ENCODE results near the gene ANKRD39. TPM values are rescaled to one million over a fixed set of nuclear protein-coding genes. Genes with fewer than 3 reads are reported as not detected.

ANKRD39 gene
- total RNA-seq, 6 donors from 2014 or later, result 7.1 to 13.6 (median 11.3) TPM

DNA sequence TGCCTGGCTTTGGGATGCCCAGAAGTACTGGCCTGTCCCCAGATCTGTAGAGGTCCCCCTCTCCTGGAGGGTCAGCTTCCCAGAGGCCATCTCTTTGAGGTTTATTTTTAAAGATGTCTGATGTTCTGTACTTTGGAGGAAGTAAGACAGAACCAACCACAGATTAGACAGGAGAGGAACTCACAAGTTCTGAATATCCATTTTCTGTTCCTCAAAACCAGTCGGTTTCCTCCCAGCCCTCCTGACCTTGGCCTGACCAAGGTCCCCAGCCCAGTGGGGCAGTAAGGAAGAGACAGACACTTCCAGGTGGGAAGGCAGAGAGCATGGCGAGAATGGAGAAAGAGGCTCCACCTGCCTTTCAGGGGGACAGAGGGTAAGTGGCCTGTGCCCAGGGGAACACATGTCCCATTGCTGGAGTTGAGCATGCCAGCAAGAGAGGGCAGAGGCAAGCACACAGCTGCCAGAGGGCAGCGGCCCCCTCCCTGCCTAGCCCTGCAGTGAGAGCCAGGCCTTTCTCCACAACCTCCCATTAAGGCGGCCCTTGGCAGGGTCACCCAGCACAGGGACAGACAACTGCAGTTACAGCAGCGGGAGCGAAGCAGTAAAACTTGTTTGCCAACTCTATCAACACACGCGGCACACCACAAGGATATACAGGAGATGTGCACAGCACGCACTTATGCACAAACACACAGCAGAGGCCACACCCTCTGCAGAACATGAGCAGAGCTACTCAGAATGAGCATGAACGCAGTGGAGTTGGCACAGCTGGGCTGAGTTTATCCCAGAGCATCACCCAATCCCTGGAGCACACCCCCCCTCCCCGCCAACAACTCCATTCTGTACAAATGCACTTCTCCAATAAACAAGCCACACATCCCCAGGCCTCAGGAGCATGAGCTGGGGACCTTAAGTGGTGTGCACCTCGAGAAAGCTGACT, 30.5 kb upstream of the ANKRD39 start:
- Histone ChIP-seq H3K27ac (peak overlapping the region in 2 of 4 donors; percentile 43 to 44), H3K4me1 (peaks cover 36 to 54% (median 43%) of the 10 kb centered on the region in 4 donors), H3K36me3 (no peaks in the 10 kb centered on the region), H3K9me3 (no peaks in the 10 kb centered on the region), H3K4me3 (no peak overlapping the region), H3K27me3 (no peaks in the 10 kb centered on the region)
- ATAC-seq (ENCODE audit: low FRiP score in 2 of 2) (peak; percentile 36 to 48), DNase-seq (peak in 1 of 2 donors; percentile 77)
- TF ChIP-seq POLR2A (IDR thresholded peaks at IDR 0.05), result no peak
- TF ChIP-seq, protein P1, sequence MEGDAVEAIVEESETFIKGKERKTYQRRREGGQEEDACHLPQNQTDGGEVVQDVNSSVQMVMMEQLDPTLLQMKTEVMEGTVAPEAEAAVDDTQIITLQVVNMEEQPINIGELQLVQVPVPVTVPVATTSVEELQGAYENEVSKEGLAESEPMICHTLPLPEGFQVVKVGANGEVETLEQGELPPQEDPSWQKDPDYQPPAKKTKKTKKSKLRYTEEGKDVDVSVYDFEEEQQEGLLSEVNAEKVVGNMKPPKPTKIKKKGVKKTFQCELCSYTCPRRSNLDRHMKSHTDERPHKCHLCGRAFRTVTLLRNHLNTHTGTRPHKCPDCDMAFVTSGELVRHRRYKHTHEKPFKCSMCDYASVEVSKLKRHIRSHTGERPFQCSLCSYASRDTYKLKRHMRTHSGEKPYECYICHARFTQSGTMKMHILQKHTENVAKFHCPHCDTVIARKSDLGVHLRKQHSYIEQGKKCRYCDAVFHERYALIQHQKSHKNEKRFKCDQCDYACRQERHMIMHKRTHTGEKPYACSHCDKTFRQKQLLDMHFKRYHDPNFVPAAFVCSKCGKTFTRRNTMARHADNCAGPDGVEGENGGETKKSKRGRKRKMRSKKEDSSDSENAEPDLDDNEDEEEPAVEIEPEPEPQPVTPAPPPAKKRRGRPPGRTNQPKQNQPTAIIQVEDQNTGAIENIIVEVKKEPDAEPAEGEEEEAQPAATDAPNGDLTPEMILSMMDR (IDR thresholded peaks at IDR 0.05), result no peak
- peak in 1 of 2 donors; percentile 15 for TF ChIP-seq POLR2AphosphoS5 (IDR thresholded peaks at IDR 0.05)
- no peak for TF ChIP-seq EP300 (IDR thresholded peaks at IDR 0.05)
- 50 to 59% methylated on average over 5 to 12 of the region's 12 CpGs for WGBS, 2 donors

DNA sequence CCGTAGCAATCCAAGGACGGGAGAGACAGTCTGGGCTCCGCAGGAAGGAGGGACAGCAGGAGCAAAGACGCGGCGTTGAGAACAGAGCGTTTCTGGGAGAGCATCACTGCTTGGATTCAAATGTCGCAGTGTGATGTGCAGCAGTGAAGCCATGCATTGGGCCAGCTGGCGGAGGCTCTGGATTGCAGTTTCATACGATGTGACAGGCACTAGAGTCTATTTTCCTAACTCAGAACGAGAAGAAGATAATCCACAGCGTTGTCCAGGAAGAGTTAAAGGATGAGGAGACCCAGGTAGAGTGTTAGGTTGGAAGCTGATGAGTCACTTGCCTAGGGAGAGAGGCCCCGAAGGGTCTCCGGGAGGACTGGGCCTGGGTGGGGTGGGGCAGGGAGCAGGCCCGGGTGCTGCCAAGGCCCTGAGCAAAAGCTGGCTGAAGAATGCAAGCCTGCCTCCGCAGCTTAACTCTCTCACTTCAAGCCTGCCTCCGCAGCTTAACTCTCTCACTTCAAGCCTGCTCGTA, 29.7 kb upstream of the ANKRD39 start:
- no peaks in the 10 kb centered on the region for H3K27me3 ChIP-seq
- 50 to 72% methylated on average over 15 to 18 of the region's 18 CpGs for WGBS, 2 donors
- no peaks in the 10 kb centered on the region for H3K9me3 ChIP-seq
- no peak overlapping the region for H3K4me3 ChIP-seq
- ATAC-seq (ENCODE audit: low FRiP score in 2 of 2) (peak in 1 of 2 donors; percentile 41), DNase-seq (no peak)
- TF ChIP-seq, protein P1 (IDR thresholded peaks at IDR 0.05), result no peak
- TF ChIP-seq POLR2A (IDR thresholded peaks at IDR 0.05), result no peak
- no peak for TF ChIP-seq POLR2AphosphoS5 (IDR thresholded peaks at IDR 0.05)
- TF ChIP-seq EP300 (IDR thresholded peaks at IDR 0.05), result no peak
- peak overlapping the region in 2 of 4 donors; percentile 43 to 44 for H3K27ac ChIP-seq
- no peaks in the 10 kb centered on the region for H3K36me3 ChIP-seq
- peaks cover 36 to 54% (median 43%) of the 10 kb centered on the region in 4 donors for H3K4me1 ChIP-seq

DNA sequence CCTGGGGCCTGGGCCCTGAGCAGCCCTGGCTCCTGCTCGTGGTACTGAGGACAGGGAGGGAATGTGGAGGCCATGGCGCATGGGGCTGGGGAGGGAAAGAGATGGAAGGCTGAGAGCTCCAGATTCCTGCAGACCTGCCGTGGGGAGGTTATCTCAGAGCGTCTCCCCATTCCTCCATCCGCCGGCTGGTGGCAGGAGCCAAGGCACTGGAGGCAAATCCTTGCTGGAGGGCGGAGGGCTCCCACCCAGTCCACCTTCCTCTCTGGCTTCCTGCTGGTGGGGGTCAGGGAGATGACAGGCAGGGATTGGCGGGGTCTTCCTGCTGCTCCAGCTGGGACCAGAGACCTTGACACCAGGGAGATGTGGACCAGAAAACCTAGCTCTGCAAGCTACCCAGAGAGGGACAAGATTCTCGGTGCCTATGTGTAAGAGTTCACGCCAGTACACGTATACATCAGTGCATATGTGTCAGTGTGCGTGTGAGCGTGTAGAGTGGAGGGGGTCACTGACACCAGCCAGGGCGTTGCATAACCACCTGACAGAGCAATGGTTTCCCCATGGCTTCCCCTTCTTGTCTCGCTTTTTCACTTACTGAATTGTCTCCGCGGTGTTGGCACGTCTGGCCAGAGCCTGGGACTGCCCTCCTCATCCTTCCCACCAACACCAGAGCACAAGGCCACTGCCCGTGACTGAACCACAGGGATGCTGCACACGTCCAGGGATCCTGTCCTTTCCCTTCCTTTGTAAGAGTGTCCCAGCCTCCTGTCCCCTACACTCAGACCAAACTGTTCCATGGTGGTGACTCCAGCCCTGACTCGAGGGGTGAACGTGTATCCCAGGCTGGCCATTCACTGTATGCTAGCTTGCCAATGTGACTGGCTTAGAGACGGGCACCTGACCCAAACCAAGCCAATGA, 27.9 kb upstream of the ANKRD39 start:
- ATAC-seq (ENCODE audit: low FRiP score in 2 of 2), result no peak
- peaks cover 19 to 48% (median 31%) of the 10 kb centered on the region in 4 donors for H3K4me1 ChIP-seq
- no peaks in the 10 kb centered on the region for H3K36me3 ChIP-seq
- no peak for TF ChIP-seq POLR2AphosphoS5 (IDR thresholded peaks at IDR 0.05)
- H3K4me3 ChIP-seq, result no peak overlapping the region
- H3K9me3 ChIP-seq, result no peaks in the 10 kb centered on the region
- no peaks in the 10 kb centered on the region for H3K27me3 ChIP-seq
- H3K27ac ChIP-seq, result no peak overlapping the region
- no peak for DNase-seq
- 84 to 92% methylated on average over 19 to 23 of the region's 23 CpGs for WGBS, 2 donors

DNA sequence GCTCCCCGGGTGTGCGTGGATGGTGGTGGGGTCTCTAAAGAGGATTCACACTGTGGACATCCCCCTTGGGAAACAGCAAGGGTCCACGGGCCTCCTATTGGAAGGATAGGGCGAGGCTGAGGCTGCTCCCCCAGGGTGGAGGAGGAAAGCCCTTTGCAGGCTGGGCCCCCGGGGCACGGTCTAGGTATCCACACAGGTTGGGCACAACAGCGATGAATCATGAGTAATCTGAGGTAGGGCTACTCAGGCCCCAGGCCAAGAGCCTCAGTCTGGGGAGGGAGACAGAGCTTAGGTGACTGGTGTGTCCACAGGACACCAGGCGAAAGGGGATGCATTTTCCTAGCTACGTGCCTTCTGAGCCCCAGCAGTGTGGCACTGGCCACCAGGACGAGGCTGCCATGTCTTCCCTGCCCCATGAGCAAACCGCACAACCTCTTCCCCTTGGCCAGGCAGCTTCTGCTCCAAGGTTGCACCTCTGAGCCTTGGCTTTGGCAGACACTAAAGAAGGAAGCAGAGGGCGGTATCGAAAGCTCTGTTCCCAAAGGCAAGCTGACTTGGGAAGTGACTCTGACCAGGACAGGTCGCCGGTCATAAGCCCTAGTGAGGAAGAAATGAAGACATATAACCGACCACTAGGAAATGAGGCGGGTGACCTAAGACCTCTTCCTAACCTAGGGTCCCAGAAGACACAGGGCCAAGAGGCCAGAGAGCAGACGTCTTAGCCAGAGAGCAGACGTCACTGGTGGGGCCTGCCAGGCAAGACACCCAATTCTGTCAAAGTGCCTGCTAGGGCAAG, 26.7 kb upstream of the ANKRD39 start:
- TF ChIP-seq POLR2A (IDR thresholded peaks at IDR 0.05) (no peak), EP300 (IDR thresholded peaks at IDR 0.05) (no peak), POLR2AphosphoS5 (IDR thresholded peaks at IDR 0.05) (no peak)
- TF ChIP-seq, protein P1 (IDR thresholded peaks at IDR 0.05), result no peak
- H3K27ac ChIP-seq, result no peak overlapping the region
- WGBS, 2 donors, result 73 to 80% methylated on average over 17 to 19 of the region's 19 CpGs

More for the DNA sequence above, 26.7 kb upstream of the ANKRD39 start:
- DNase-seq, result no peak
- no peaks in the 10 kb centered on the region for H3K36me3 ChIP-seq
- H3K27me3 ChIP-seq, result no peaks in the 10 kb centered on the region
- ATAC-seq (ENCODE audit: low FRiP score in 2 of 2), result no peak
- no peaks in the 10 kb centered on the region for H3K9me3 ChIP-seq
- H3K4me3 ChIP-seq, result no peak overlapping the region
- peaks cover 18 to 41% (median 25%) of the 10 kb centered on the region in 4 donors for H3K4me1 ChIP-seq
